ENCODE measurements around the gene DES.
"Not testable (repeated sequence)": the region's sequence is repeated elsewhere in the genome, so short reads cannot be mapped to it uniquely, and the experiment has no call there.

Gene DES

DNA sequence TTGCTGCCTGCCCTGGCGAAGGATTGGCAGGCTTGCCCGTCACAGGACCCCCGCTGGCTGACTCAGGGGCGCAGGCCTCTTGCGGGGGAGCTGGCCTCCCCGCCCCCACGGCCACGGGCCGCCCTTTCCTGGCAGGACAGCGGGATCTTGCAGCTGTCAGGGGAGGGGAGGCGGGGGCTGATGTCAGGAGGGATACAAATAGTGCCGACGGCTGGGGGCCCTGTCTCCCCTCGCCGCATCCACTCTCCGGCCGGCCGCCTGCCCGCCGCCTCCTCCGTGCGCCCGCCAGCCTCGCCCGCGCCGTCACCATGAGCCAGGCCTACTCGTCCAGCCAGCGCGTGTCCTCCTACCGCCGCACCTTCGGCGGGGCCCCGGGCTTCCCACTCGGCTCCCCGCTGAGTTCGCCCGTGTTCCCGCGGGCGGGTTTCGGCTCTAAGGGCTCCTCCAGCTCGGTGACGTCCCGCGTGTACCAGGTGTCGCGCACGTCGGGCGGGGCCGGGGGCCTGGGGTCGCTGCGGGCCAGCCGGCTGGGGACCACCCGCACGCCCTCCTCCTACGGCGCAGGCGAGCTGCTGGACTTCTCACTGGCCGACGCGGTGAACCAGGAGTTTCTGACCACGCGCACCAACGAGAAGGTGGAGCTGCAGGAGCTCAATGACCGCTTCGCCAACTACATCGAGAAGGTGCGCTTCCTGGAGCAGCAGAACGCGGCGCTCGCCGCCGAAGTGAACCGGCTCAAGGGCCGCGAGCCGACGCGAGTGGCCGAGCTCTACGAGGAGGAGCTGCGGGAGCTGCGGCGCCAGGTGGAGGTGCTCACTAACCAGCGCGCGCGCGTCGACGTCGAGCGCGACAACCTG is at the start of gene DES:
DES (plus strand) TSS at position 223 of the 857 bp plus-strand sequence; CDS start at position 309, 86 bp downstream.
- DNase-seq (ENCODE audit: low read depth in 2 of 2) = no peak

GRCh38 chr2:219368690-219369191 is 49.4 kb upstream of the DES start:
- no peak for DNase-seq (ENCODE audit: low read depth in 2 of 2)

GRCh38 chr2:219369447-219369861 is 48.7 kb upstream of the DES start:
- no peak for DNase-seq (ENCODE audit: low read depth in 2 of 2)

GRCh38 chr2:219378163-219378851 is 39.9 kb upstream of the DES start:
- no peak for DNase-seq (ENCODE audit: low read depth in 2 of 2)

GRCh38 chr2:219380926-219381325 is 37.3 kb upstream of the DES start:
- DNase-seq (ENCODE audit: low read depth in 2 of 2) = no peak

DNA sequence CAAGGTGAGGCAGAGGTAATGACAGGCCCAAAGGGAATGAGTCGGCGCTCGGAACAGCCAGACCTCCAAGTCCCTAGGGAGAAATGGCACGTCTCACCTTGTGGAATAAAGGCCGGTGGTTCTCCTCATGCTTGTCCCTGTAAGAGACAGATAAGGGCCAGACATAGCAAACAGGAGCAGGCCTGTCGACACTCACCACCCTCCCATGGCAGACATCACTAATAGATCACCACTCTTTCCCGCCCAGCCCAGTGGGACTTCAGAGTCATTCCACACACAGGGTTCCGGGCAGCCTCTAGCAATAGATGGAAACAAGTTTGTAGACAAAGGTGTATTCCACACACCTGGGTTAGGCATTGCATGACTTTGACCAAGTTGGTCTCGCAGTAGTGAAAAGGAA is 36.7 kb upstream of the DES start:
- DNase-seq (ENCODE audit: low read depth in 2 of 2) = no peak

DNA sequence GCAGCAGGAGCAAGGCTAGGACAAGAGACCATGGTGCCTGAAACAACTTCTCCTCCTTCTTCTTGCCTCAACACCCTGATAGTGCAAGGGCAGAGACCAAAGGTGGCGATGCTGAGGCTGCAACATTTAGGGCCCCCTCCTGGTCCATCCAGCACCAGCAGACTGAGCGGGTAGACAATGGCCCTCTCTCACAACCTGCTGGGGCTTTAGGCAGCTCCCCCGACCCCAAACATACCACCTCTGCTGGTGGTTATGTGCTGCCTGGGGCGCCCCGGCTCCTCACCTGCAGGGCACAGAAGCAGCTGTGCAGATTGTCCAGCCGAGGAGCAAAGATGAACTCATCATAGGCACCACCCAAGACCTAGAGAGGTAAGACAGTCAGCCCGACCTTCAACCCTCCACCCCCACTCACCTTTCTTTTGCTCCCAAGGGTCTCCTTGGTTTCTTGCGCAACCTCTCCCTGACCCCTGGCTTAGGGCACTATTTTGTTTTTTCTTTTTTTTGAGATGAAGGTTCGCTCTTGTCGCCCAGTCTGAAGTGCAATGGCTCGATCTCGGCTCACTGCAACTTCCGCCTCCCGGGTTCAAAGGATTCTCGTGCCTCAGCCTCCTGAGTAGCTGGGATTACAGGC is 34.0 kb upstream of the DES start:
- no peak for DNase-seq (ENCODE audit: low read depth in 2 of 2)

DNA sequence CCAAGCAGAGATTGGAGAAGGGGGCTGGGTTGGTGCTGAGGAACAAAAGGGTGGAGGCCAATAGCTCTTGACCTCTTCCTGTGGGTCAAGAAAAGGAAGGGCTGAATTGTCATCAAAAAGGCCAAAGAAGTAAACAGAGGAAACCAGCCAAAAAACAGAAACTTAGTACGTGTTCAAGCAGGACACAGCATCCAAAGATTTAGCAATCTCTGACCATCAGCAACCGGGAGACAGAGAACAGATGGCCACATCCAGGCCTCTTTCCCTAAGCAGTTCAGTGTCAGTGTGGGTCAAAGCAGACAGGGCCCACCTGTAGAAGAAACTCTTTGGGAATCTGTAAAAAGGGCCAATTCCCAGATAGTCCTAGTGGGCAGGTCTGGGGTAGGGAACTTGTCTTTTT is 33.3 kb upstream of the DES start:
- no peak for DNase-seq (ENCODE audit: low read depth in 2 of 2)

- no peak for DNase-seq (ENCODE audit: low read depth in 2 of 2)
Observed at GRCh38 chr2:219385958-219386520, 32.1 kb upstream of the DES start.

DNA sequence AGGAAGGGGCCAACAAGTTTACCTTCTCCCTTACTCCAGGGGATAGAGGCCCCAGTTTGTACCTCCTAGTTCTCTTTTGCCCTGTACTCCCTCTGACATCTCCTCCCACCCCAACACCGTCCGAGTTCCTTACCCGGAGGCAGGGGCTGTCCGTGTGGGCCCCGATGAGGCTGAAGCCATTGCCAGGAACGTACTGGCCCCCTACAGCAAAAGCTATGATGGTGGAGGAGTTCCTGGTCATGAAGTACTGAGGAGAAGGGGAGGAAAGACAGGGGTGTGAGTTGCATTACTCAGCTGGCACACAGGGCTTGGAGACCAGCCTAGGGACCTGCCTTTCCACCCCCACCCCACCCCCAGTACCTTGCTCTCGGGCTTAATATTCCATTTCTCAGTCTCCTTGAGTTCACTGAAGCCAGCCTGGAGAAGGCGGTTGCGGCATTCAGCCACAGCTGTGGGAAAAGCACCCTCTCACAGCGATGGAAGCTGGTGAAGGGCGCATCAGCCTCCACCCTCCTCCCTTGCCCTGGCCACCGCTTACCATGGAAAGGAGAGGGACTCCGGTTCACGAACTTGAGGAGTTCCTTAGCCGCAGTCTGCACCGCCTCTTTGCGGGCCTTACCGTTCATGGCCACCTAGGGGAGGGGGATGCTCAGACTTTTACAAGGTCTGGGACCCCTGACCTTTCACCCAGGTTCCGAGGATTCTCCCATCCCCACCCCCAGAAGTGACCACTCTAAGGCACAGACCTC is 31.5 kb upstream of the DES start:
- no peak for DNase-seq (ENCODE audit: low read depth in 2 of 2)

GRCh38 chr2:219387306-219388120 is 30.7 kb upstream of the DES start, which contains the start of gene DNPEP:
DNPEP (minus strand) TSS chr2:219387912; CDS start chr2:219387794, 118 bp downstream.
- DNase-seq (ENCODE audit: low read depth in 2 of 2) = peak; percentile 98

DNA sequence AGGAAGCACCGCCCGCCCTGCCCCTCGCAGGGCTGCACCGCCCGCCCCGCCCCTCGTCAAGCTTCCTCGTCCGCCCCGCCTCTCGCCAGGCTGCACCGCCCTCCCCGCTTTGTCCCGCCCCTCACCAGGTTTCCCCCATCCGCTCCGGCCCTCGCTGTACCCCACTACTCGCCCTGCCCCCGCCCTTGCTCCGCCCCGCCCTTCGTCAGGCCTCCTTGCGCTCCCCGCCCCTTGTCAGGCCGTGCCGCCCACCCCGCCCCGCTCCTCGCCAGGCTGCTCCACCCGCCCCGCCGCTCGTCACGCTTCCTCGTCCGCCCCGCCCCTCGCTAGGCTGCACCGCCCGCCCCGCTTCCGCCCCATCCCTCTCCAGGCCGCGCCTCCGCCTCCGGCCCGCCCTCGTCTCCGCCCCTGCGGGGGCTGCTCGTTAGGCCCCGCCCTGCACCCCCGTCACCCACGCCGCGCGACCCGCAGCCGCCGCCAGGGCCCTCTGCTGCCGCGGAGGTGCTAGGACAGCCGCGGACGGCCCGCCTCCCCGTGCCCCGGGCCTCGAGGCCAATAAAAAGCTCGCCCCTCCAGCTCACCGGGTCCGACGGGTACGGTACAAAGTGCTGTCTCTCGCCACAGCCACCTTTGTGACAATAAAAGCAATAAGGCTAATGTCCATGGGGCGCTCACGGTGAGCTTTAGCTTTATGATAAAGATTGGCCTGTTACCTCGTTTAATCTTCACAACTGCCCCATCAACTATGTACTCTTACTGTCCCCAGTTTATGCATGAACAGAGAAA is 29.9 kb upstream of the DES start:
- peak; percentile 99 for DNase-seq (ENCODE audit: low read depth in 2 of 2)

DNA sequence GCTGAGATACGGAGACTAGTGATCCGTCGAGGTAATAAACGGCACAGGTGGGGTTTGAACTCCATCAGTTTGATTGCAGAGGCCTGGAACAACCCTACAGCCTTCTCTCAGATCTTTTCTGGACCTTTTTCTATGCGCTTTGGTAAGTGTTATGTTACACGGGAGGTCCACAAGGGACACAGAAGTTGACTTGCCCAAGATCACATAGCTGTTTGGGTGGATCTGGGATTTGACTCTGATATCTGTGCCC is 29.3 kb upstream of the DES start:
- no peak for DNase-seq (ENCODE audit: low read depth in 2 of 2)

- no peak for DNase-seq (ENCODE audit: low read depth in 2 of 2)
Observed at GRCh38 chr2:219392754-219393153, 25.4 kb upstream of the DES start.

DNA sequence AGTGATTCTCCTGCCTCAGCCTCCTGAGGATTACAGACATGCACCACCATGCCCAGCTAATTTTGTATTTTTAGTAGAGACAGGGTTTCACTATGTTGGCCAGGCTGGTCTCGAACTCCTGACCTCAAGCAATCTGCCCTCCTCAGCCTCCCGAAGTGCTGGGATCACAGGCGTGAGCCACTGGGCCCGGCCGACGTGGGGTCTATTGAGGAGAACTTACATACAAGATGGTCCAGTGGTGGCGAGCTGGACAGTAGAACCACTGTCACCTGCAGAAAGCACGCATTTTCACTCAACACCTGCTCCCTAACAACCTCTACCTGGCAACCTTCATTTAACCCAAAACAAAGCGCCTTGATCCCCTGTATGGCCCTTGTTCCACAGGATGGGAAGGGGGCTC is 23.1 kb upstream of the DES start:
- DNase-seq (ENCODE audit: low read depth in 2 of 2) = not testable (repeated sequence)

DNA sequence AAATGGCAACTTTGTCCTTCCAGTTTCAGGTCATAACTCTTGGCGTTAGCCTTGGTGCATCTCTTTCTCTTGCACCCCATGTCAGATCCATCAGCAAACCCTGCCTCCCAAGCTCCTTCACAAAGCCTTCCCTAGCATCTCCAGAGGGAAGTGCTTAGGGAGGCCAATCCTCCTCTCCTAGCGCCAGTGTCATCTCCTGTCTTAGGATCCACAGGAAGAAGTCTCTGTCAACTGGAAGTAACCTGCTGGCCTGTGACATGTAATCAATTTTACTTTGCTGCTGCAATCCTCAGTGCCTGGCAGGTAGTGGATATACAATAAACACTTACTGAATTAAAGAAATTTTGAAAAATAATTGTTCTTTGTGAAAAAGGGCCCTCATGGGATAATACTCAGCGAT is 22.6 kb upstream of the DES start:
- no peak for DNase-seq (ENCODE audit: low read depth in 2 of 2)

- DNase-seq (ENCODE audit: low read depth in 2 of 2) = no peak
Observed at GRCh38 chr2:219396863-219397457, 21.2 kb upstream of the DES start.

DNA sequence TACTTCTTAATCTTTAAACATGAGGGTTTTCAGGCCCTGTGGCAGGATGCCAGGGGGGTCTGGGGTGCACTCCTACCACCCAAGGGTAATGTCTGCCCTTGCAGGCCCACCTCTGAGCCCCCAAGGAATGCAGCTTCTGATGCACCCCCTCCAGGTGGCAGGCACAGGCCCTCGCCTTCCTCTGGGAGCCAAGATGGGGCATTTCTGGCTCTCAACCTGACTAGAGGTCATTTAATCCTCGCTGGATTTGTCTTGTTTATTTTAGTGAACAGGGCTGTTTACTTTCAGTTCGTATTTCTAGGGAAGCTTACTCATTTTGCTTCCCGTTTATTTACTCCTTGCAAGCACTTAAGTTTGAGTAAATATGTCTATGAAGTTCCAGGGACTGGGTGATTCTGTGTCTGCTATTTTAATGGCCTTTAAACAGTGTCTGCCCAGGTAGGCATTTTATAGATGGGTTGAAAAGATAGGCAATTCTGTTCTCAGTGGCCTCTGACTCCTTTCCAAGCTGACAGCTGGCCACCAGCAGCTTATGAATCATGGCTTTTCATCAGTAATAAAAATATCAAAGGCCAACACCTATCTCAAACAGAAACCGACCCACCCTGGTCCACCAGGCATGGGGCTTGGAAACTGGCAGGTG is 19.3 kb upstream of the DES start:
- no peak for DNase-seq (ENCODE audit: low read depth in 2 of 2)
